GM12872 (cell line): ENCODE measurements around the gene SORCS2.

Experiments
- TF ChIP-seq, protein P1 (sequence below): IDR thresholded peaks from 3 replicates; pipeline ENCODE4 v1.5.1; 2011; ENCODE audit warnings: low read depth, mild to moderate bottlenecking, low read length, moderate library complexity; ENCODE audit not compliant: insufficient read depth

Gene SORCS2

GRCh38 chr4:7645158-7645557, 452.8 kb downstream of the SORCS2 start:
- TF ChIP-seq, protein P1, sequence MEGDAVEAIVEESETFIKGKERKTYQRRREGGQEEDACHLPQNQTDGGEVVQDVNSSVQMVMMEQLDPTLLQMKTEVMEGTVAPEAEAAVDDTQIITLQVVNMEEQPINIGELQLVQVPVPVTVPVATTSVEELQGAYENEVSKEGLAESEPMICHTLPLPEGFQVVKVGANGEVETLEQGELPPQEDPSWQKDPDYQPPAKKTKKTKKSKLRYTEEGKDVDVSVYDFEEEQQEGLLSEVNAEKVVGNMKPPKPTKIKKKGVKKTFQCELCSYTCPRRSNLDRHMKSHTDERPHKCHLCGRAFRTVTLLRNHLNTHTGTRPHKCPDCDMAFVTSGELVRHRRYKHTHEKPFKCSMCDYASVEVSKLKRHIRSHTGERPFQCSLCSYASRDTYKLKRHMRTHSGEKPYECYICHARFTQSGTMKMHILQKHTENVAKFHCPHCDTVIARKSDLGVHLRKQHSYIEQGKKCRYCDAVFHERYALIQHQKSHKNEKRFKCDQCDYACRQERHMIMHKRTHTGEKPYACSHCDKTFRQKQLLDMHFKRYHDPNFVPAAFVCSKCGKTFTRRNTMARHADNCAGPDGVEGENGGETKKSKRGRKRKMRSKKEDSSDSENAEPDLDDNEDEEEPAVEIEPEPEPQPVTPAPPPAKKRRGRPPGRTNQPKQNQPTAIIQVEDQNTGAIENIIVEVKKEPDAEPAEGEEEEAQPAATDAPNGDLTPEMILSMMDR: no peak

DNA sequence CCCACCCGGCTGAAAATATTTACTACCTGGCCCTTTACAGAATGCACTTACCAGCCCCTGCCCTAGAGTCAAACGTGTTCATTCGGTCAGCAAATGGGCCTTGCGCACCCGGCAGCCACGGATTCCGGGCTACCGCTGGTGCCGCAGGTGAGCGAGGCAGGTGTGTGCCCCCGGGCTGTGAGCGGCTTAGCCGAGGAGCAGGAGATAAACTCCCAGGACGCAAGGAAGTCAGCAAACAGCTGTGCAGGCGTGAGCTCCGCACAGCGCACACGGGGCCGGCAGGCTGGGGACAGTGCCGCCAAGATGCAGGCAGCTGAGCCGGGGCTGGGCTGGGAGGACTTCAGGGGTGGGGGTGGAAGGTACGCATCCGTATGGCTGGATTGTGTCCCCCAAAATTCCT, 453.6 kb downstream of the SORCS2 start:
- TF ChIP-seq, protein P1: no peak

- TF ChIP-seq, protein P1: no peak
Measured at GRCh38 chr4:7646384-7647061, 454.2 kb downstream of the SORCS2 start.

DNA sequence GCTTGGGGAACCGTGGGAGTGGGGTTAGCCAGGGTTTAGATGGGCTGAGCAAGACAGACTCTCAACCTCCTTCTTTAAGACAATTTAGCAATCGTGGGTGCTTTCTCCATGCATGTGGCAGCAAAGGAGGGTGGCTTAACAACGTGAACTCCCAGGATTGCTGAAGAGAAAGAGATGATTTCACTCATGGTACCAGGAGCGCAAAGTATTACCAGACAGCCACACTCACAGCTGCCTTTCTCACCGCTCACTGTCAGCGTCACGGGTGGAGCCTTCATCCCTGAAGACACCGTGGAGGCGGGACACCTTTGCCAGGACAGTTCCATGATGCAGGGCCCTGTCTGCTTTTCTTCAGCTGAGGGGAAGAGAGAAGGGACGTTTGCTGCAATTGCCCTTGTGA, 454.8 kb downstream of the SORCS2 start:
- TF ChIP-seq, protein P1: no peak

- TF ChIP-seq, protein P1: no peak
Measured at GRCh38 chr4:7647600-7648543, 455.5 kb downstream of the SORCS2 start.

GRCh38 chr4:7648544-7649395, 456.4 kb downstream of the SORCS2 start:
- TF ChIP-seq, protein P1: no peak

GRCh38 chr4:7649411-7649740, 457.0 kb downstream of the SORCS2 start:
- TF ChIP-seq, protein P1: no peak
